Measurements from ENCODE around the gene HACD2. TPM values are rescaled to one million over a fixed set of nuclear protein-coding genes. Genes with fewer than 3 reads are reported as not detected.
"Not testable (repeated sequence)": the region's sequence is repeated elsewhere in the genome, so short reads cannot be mapped to it uniquely, and the experiment has no call there.

The HACD2 gene
- total RNA-seq, 5 donors from 2014 or later (not counting 1 experiment from before 2014, with no cell fraction given) = 18.2 to 23.2 (median 20.7) TPM

GRCh38 chr3:123488645-123489347, 96.1 kb downstream of the HACD2 start:
- ChIA-PET CTCF (interaction anchor here in 1 of 2 donors (0.7 to 1.0 kb wide), 2 partner anchors 63 to 213 kb away, joined by 3 to 4 read pairs; no protein-coding TSS in a partner anchor), POLR2A (no interaction called here)
- no peaks in the 10 kb centered on the region for H3K27me3 ChIP-seq (replicated peaks in 1 of 2; ENCODE audit: control insufficient read depth in 2 of 2, extremely low read depth in 1 of 2, insufficient read depth in 2 of 2, low read length in 1 of 2)
- WGBS (ENCODE audit: insufficient coverage) = 85% methylated on average over 2 of the region's 5 CpGs
- DNase-seq = no peak
- H3K27ac Mint-ChIP-seq = no peak overlapping the region
- H3K4me1 Mint-ChIP-seq = peaks cover 0 to 5% (median 0%) of the 10 kb centered on the region in 3 donors
- peaks cover 4% of the 10 kb centered on the region in 2 donors for H3K27me3 Mint-ChIP-seq
- H3K4me1 ChIP-seq (ENCODE audit: control insufficient read depth in 1 of 2, extremely low read depth in 1 of 2, insufficient read depth in 2 of 2, low read length in 2 of 2) = no peaks in the 10 kb centered on the region
- no peak for ATAC-seq (replicated peaks in 1 of 4)
- no peak overlapping the region for H3K4me3 ChIP-seq (ENCODE audit: control insufficient read depth in 1 of 2, extremely low read depth in 1 of 2, low read length in 1 of 2)
- H3K27ac ChIP-seq (ENCODE audit: low read length) = no peak overlapping the region
- H3K36me3 ChIP-seq (ENCODE audit: control insufficient read depth in 2 of 2, extremely low read depth in 1 of 2, insufficient read depth in 1 of 2, low read length in 1 of 2) = peaks cover 4 to 7% of the 10 kb centered on the region in 2 donors
- peaks cover 12% of the 10 kb centered on the region for H3K36me3 Mint-ChIP-seq
- H3K9me3 ChIP-seq = no peaks in the 10 kb centered on the region
- H3K9me3 Mint-ChIP-seq = no peaks in the 10 kb centered on the region
- no peak overlapping the region for H3K4me3 Mint-ChIP-seq

- DNase-seq; H3K36me3 ChIP-seq (ENCODE audit: control insufficient read depth in 2 of 2, extremely low read depth in 1 of 2, insufficient read depth in 1 of 2, low read length in 1 of 2); H3K4me3 ChIP-seq (ENCODE audit: control insufficient read depth in 1 of 2, extremely low read depth in 1 of 2, low read length in 1 of 2); H3K27me3 Mint-ChIP-seq; H3K27ac ChIP-seq (ENCODE audit: low read length); POLR2A ChIA-PET; H3K27ac Mint-ChIP-seq; H3K9me3 ChIP-seq; H3K4me1 ChIP-seq (ENCODE audit: control insufficient read depth in 1 of 2, extremely low read depth in 1 of 2, insufficient read depth in 2 of 2, low read length in 2 of 2); H3K36me3 Mint-ChIP-seq; H3K27me3 ChIP-seq (replicated peaks in 1 of 2; ENCODE audit: control insufficient read depth in 2 of 2, extremely low read depth in 1 of 2, insufficient read depth in 2 of 2, low read length in 1 of 2); H3K4me3 Mint-ChIP-seq; H3K9me3 Mint-ChIP-seq; H3K4me1 Mint-ChIP-seq; ATAC-seq (replicated peaks in 1 of 4); CTCF ChIA-PET: not testable (repeated sequence)
- WGBS (ENCODE audit: insufficient coverage) = 71% methylated on average over 1 of the region's 8 CpGs
Measured at GRCh38 chr3:123487063-123487462, 97.8 kb downstream of the HACD2 start.

GRCh38 chr3:123486460-123486859, 98.4 kb downstream of the HACD2 start:
- H3K27ac ChIP-seq (ENCODE audit: low read length) = no peak overlapping the region
- H3K27me3 ChIP-seq (replicated peaks in 1 of 2; ENCODE audit: control insufficient read depth in 2 of 2, extremely low read depth in 1 of 2, insufficient read depth in 2 of 2, low read length in 1 of 2) = peaks cover 0 to 7% of the 10 kb centered on the region in 2 experiments
- peaks cover 5% of the 10 kb centered on the region for H3K36me3 Mint-ChIP-seq
- H3K27me3 Mint-ChIP-seq = peaks cover 4% of the 10 kb centered on the region in 2 donors
- no peaks in the 10 kb centered on the region for H3K9me3 Mint-ChIP-seq
- no peak overlapping the region for H3K4me3 ChIP-seq (ENCODE audit: control insufficient read depth in 1 of 2, extremely low read depth in 1 of 2, low read length in 1 of 2)
- no peaks in the 10 kb centered on the region for H3K9me3 ChIP-seq
- H3K4me3 Mint-ChIP-seq = no peak overlapping the region
- no peaks in the 10 kb centered on the region for H3K4me1 ChIP-seq (ENCODE audit: control insufficient read depth in 1 of 2, extremely low read depth in 1 of 2, insufficient read depth in 2 of 2, low read length in 2 of 2)
- H3K4me1 Mint-ChIP-seq = no peaks in the 10 kb centered on the region
- H3K36me3 ChIP-seq (ENCODE audit: control insufficient read depth in 2 of 2, extremely low read depth in 1 of 2, insufficient read depth in 1 of 2, low read length in 1 of 2) = peaks cover 0 to 7% of the 10 kb centered on the region in 2 donors
- DNase-seq (no peak), ATAC-seq (replicated peaks in 1 of 4) (no peak)
- no CpG with 5 or more reads among the region's 7 CpGs for WGBS (ENCODE audit: insufficient coverage)
- ChIA-PET POLR2A (no interaction called here), CTCF (no interaction called here)
- H3K27ac Mint-ChIP-seq = no peak overlapping the region

- H3K27me3 Mint-ChIP-seq = peaks cover 8 to 9% of the 10 kb centered on the region in 2 donors
- no peaks in the 10 kb centered on the region for H3K4me1 Mint-ChIP-seq
- H3K27ac ChIP-seq (ENCODE audit: low read length) = no peak overlapping the region
- H3K9me3 Mint-ChIP-seq = no peaks in the 10 kb centered on the region
- H3K27me3 ChIP-seq (replicated peaks in 1 of 2; ENCODE audit: control insufficient read depth in 2 of 2, extremely low read depth in 1 of 2, insufficient read depth in 2 of 2, low read length in 1 of 2) = peaks cover 0 to 9% of the 10 kb centered on the region in 2 experiments
- H3K9me3 ChIP-seq = no peaks in the 10 kb centered on the region
- peaks cover 0 to 3% of the 10 kb centered on the region in 2 donors for H3K36me3 ChIP-seq (ENCODE audit: control insufficient read depth in 2 of 2, extremely low read depth in 1 of 2, insufficient read depth in 1 of 2, low read length in 1 of 2)
- no peak overlapping the region for H3K27ac Mint-ChIP-seq
- DNase-seq = no peak
- ChIA-PET POLR2A (no interaction called here), CTCF (interaction anchor here in 1 of 2 donors (0.7 kb wide), 1 partner anchor 122 kb away, joined by 3 read pairs; no protein-coding TSS in a partner anchor)
- H3K4me3 ChIP-seq (ENCODE audit: control insufficient read depth in 1 of 2, extremely low read depth in 1 of 2, low read length in 1 of 2) = no peak overlapping the region
- H3K4me1 ChIP-seq (ENCODE audit: control insufficient read depth in 1 of 2, extremely low read depth in 1 of 2, insufficient read depth in 2 of 2, low read length in 2 of 2) = no peaks in the 10 kb centered on the region
- ATAC-seq (replicated peaks in 1 of 4) = no peak
- H3K4me3 Mint-ChIP-seq = no peak overlapping the region
- 87% methylated on average over 3 of the region's 4 CpGs for WGBS (ENCODE audit: insufficient coverage)
- H3K36me3 Mint-ChIP-seq = no peaks in the 10 kb centered on the region
Measured at GRCh38 chr3:123485551-123485950, 99.3 kb downstream of the HACD2 start.

- no peak overlapping the region for H3K4me3 ChIP-seq (ENCODE audit: control insufficient read depth in 1 of 2, extremely low read depth in 1 of 2, low read length in 1 of 2)
- peaks cover 14 to 19% of the 10 kb centered on the region in 2 donors for H3K27me3 Mint-ChIP-seq
- no peaks in the 10 kb centered on the region for H3K9me3 Mint-ChIP-seq
- H3K9me3 ChIP-seq = no peaks in the 10 kb centered on the region
- H3K27me3 ChIP-seq (replicated peaks in 1 of 2; ENCODE audit: control insufficient read depth in 2 of 2, extremely low read depth in 1 of 2, insufficient read depth in 2 of 2, low read length in 1 of 2) = peaks cover 0 to 17% of the 10 kb centered on the region in 2 experiments
- CTCF ChIA-PET = no interaction called here
- no peak for DNase-seq
- POLR2A ChIA-PET = no interaction called here
- H3K27ac Mint-ChIP-seq = no peak overlapping the region
- no peak overlapping the region for H3K27ac ChIP-seq (ENCODE audit: low read length)
- no peaks in the 10 kb centered on the region for H3K36me3 Mint-ChIP-seq
- no peaks in the 10 kb centered on the region for H3K36me3 ChIP-seq (ENCODE audit: control insufficient read depth in 2 of 2, extremely low read depth in 1 of 2, insufficient read depth in 1 of 2, low read length in 1 of 2)
- 92% methylated on average over 6 of the region's 6 CpGs for WGBS (ENCODE audit: insufficient coverage)
- ATAC-seq (replicated peaks in 1 of 4) = no peak
- H3K4me1 ChIP-seq (ENCODE audit: control insufficient read depth in 1 of 2, extremely low read depth in 1 of 2, insufficient read depth in 2 of 2, low read length in 2 of 2) = no peaks in the 10 kb centered on the region
- H3K4me3 Mint-ChIP-seq = no peak overlapping the region
- no peaks in the 10 kb centered on the region for H3K4me1 Mint-ChIP-seq
Measured at GRCh38 chr3:123483146-123483545, 101.7 kb downstream of the HACD2 start.

- no peaks in the 10 kb centered on the region for H3K36me3 Mint-ChIP-seq
- H3K27me3 ChIP-seq (replicated peaks in 1 of 2; ENCODE audit: control insufficient read depth in 2 of 2, extremely low read depth in 1 of 2, insufficient read depth in 2 of 2, low read length in 1 of 2) = peaks cover 0 to 18% of the 10 kb centered on the region in 2 experiments
- no peak overlapping the region for H3K4me3 ChIP-seq (ENCODE audit: control insufficient read depth in 1 of 2, extremely low read depth in 1 of 2, low read length in 1 of 2)
- no peaks in the 10 kb centered on the region for H3K9me3 ChIP-seq
- no peaks in the 10 kb centered on the region for H3K4me1 Mint-ChIP-seq
- ATAC-seq (replicated peaks in 1 of 4) (no peak), DNase-seq (no peak)
- H3K9me3 Mint-ChIP-seq = no peaks in the 10 kb centered on the region
- 93% methylated on average over 2 of the region's 12 CpGs for WGBS (ENCODE audit: insufficient coverage)
- no peak overlapping the region for H3K27ac ChIP-seq (ENCODE audit: low read length)
- CTCF ChIA-PET = interaction anchor here in 1 of 2 donors (0.6 kb wide), 1 partner anchor 842 kb away, joined by 5 read pairs; no protein-coding TSS in a partner anchor
- POLR2A ChIA-PET = no interaction called here
- peaks cover 19 to 27% of the 10 kb centered on the region in 2 donors for H3K27me3 Mint-ChIP-seq
- no peaks in the 10 kb centered on the region for H3K4me1 ChIP-seq (ENCODE audit: control insufficient read depth in 1 of 2, extremely low read depth in 1 of 2, insufficient read depth in 2 of 2, low read length in 2 of 2)
- no peak overlapping the region for H3K4me3 Mint-ChIP-seq
- H3K27ac Mint-ChIP-seq = no peak overlapping the region
- H3K36me3 ChIP-seq (ENCODE audit: control insufficient read depth in 2 of 2, extremely low read depth in 1 of 2, insufficient read depth in 1 of 2, low read length in 1 of 2) = no peaks in the 10 kb centered on the region
Measured at GRCh38 chr3:123481722-123482457, 103.0 kb downstream of the HACD2 start.
